PC-9 (cell line): ENCODE results near the gene ADCY3. TPM values are rescaled to one million over a fixed set of nuclear protein-coding genes. Genes with fewer than 3 reads are reported as not detected.

Experiments
- BruUV-seq: library from RNA; stranded (reverse); fragments of 400-500 nt; replicated peaks from 2 replicates; lab custom pipeline; 2021; lab: Mats Ljungman, UMichigan
- CTCF ChIA-PET: fragments of 300-600 bp; sonication (Branson Sonifier 250); formaldehyde crosslinking; loops from one replicate; lab custom pipeline; 2022; ENCODE audit warnings: antibody characterized with exemption; lab: Charles Lee
- POLR2A ChIA-PET: fragments of 300-600 bp; sonication (Branson Sonifier 250); formaldehyde crosslinking; loops from one replicate; lab custom pipeline; 2022; ENCODE audit warnings: antibody characterized with exemption; ENCODE audit not compliant: unreplicated experiment; lab: Charles Lee
- DNase-seq, 2 experiments: peaks; one replicate each; pipeline versions ENCODE4 v3.0.0 to v3.0.0-alpha.2; 2015 to 2022; ENCODE audit warnings: mixed read lengths in 1 of 2
- H2AFZ ChIP-seq: fragments of 200-600 bp; sonication (generic); 2 replicates; pipeline ENCODE4 v1.8.1; 2017; ENCODE audit warnings: antibody characterized with exemption
- H3F3A ChIP-seq: fragments of 200-600 bp; sonication (generic); 2 replicates; pipeline ENCODE4 v1.8.1; 2017; ENCODE audit warnings: antibody characterized with exemption, mild to moderate bottlenecking, low read depth; ENCODE audit not compliant: insufficient read depth
- H3K27ac ChIP-seq: fragments of 200-600 bp; sonication (generic); 2 replicates; pipeline ENCODE4 v1.6.1; 2016; ENCODE audit warnings: mixed run types
- H3K27me3 ChIP-seq: fragments of 200-600 bp; sonication (generic); 2 replicates; pipeline ENCODE4 v1.6.1; 2016; ENCODE audit warnings: low read depth, mixed run types; ENCODE audit not compliant: insufficient read depth
- H3K36me3 ChIP-seq: fragments of 200-600 bp; sonication (generic); 2 replicates; pipeline ENCODE4 v1.6.1; 2016; ENCODE audit warnings: low read depth, mixed run types
- H3K4me1 ChIP-seq: fragments of 200-600 bp; sonication (generic); replicated peaks from 2 replicates; pipeline ENCODE4 v1.6.1; 2016; ENCODE audit warnings: mixed run types; ENCODE audit not compliant: insufficient read depth
- H3K4me2 ChIP-seq: fragments of 200-600 bp; sonication (generic); 2 replicates; pipeline ENCODE4 v1.6.1; 2017; ENCODE audit warnings: mixed run types
- H3K4me3 ChIP-seq: fragments of 200-600 bp; sonication (generic); 2 replicates; pipeline ENCODE4 v1.6.1; 2016; ENCODE audit warnings: mixed run types
- H3K79me2 ChIP-seq: fragments of 200-600 bp; sonication (generic); 2 replicates; pipeline ENCODE4 v1.6.1; 2017; ENCODE audit warnings: low read depth, mixed run types
- H3K9me2 ChIP-seq: fragments of 200-600 bp; sonication (generic); 2 replicates; pipeline ENCODE4 v1.8.1; 2017; ENCODE audit warnings: mild to moderate bottlenecking; ENCODE audit not compliant: insufficient read depth
- H3K9me3 ChIP-seq: fragments of 200-600 bp; sonication (generic); 2 replicates; pipeline ENCODE4 v1.8.1; 2016; ENCODE audit warnings: low read depth; ENCODE audit not compliant: insufficient read depth
- H4K20me1 ChIP-seq: fragments of 200-600 bp; sonication (generic); 2 replicates; pipeline ENCODE4 v1.8.1; 2017; ENCODE audit not compliant: insufficient read depth
- CTCF ChIP-seq: fragments of 200-600 bp; sonication (generic); conservative IDR thresholded peaks from 2 replicates; pipeline ENCODE4 v1.6.1; 2017; ENCODE audit warnings: mixed run types, antibody characterized with exemption, mild to moderate bottlenecking, moderate library complexity
- EZH2 ChIP-seq: fragments of 200-600 bp; sonication (generic); IDR thresholded peaks from 2 replicates; pipeline ENCODE4 v1.8.0; 2017; ENCODE audit warnings: antibody characterized with exemption, low read depth
- intact Hi-C: fragments of 100-400 bp; cut with micrococcal nuclease; formaldehyde crosslinking; loops from one replicate; pipeline ENCODE4 v1.10.0; 2022; ENCODE audit not compliant: unreplicated experiment
- total RNA-seq: library from RNA; stranded (reverse); gene quantifications from 2 replicates; pipeline ENCODE4 v1.2.3, GENCODE V29; 2021

Gene ADCY3
- total RNA-seq, 1 experiment from 2014 or later: 46.3 TPM

- Histone ChIP-seq H3K9me3 (no peaks in the 10 kb centered on the region), H3K27ac (no peak overlapping the region), H3K4me3 (no peak overlapping the region), H4K20me1 (no peaks in the 10 kb centered on the region), H3K4me1 (no peaks in the 10 kb centered on the region), H3K27me3 (no peaks in the 10 kb centered on the region), H3F3A (peaks cover 5% of the 10 kb centered on the region; the same call in 1 of the 2 replicates), H3K4me2 (no peak overlapping the region), H3K9me2 (no peaks in the 10 kb centered on the region), H3K79me2 (no peaks in the 10 kb centered on the region), H3K36me3 (no peaks in the 10 kb centered on the region), H2AFZ (no peak overlapping the region)
- intact Hi-C loops: loop anchor here (5.0 kb wide), 1 partner anchor 365 kb away; no protein-coding TSS in a partner anchor
- TF ChIP-seq CTCF: no peak
- TF ChIP-seq EZH2: no peak
- CTCF ChIA-PET: no interaction called here
- DNase-seq: no peak
- POLR2A ChIA-PET: interaction anchor here (0.7 kb wide), 1 partner anchor 369 kb away, joined by 8 read pairs; no protein-coding TSS in a partner anchor
- BruUV-seq: no TSS peak
Observed at GRCh38 chr2:24832073-24832461, 88.0 kb downstream of the ADCY3 start.

- ChIA-PET POLR2A (interaction anchor here (0.7 kb wide), 1 partner anchor 368 kb away, joined by 8 read pairs; no protein-coding TSS in a partner anchor), CTCF (no interaction called here)
- no peaks in the 10 kb centered on the region for H3K36me3 ChIP-seq
- intact Hi-C loops: loop anchor here (5.0 kb wide), 1 partner anchor 366 kb away; no protein-coding TSS in a partner anchor
- no peaks in the 10 kb centered on the region for H3K27me3 ChIP-seq
- H2AFZ ChIP-seq: no peak overlapping the region
- no peaks in the 10 kb centered on the region for H3K9me3 ChIP-seq
- no peak overlapping the region for H3K4me2 ChIP-seq
- no peaks in the 10 kb centered on the region for H4K20me1 ChIP-seq
- peaks cover 5% of the 10 kb centered on the region; the same call in 1 of the 2 replicates for H3F3A ChIP-seq
- BruUV-seq: no TSS peak
- TF ChIP-seq CTCF (no peak), EZH2 (no peak)
- H3K9me2 ChIP-seq: no peaks in the 10 kb centered on the region
- H3K4me1 ChIP-seq: no peaks in the 10 kb centered on the region
- no peak for DNase-seq
- H3K4me3 ChIP-seq: no peak overlapping the region
- H3K79me2 ChIP-seq: no peaks in the 10 kb centered on the region
- H3K27ac ChIP-seq: no peak overlapping the region
Observed at GRCh38 chr2:24831221-24832072, 88.6 kb downstream of the ADCY3 start.

GRCh38 chr2:24830786-24831185 lies 89.3 kb downstream of the ADCY3 start:
- ChIA-PET POLR2A (no interaction called here), CTCF (interaction anchor here (0.7 kb wide), 1 partner anchor 18 kb away, joined by 3 read pairs; no protein-coding TSS in a partner anchor)
- Histone ChIP-seq H3K79me2 (no peaks in the 10 kb centered on the region), H4K20me1 (no peaks in the 10 kb centered on the region), H3K27me3 (no peaks in the 10 kb centered on the region), H3K9me3 (no peaks in the 10 kb centered on the region), H3F3A (peaks cover 5% of the 10 kb centered on the region; the same call in 1 of the 2 replicates), H3K9me2 (no peaks in the 10 kb centered on the region), H3K27ac (no peak overlapping the region), H3K4me2 (no peak overlapping the region), H3K4me1 (no peaks in the 10 kb centered on the region), H2AFZ (no peak overlapping the region), H3K4me3 (no peak overlapping the region), H3K36me3 (no peaks in the 10 kb centered on the region)
- intact Hi-C loops: loop anchor here (5.0 kb wide), 1 partner anchor 367 kb away; no protein-coding TSS in a partner anchor
- DNase-seq: no peak
- BruUV-seq: no TSS peak
- no peak for TF ChIP-seq CTCF
- TF ChIP-seq EZH2: no peak
